ENCODE results near the gene SLC38A8. TPM values are rescaled to one million over a fixed set of nuclear protein-coding genes. Genes with fewer than 3 reads are reported as not detected.

Gene SLC38A8
- total RNA-seq, 1 donor from 2014 or later: not detected

DNA sequence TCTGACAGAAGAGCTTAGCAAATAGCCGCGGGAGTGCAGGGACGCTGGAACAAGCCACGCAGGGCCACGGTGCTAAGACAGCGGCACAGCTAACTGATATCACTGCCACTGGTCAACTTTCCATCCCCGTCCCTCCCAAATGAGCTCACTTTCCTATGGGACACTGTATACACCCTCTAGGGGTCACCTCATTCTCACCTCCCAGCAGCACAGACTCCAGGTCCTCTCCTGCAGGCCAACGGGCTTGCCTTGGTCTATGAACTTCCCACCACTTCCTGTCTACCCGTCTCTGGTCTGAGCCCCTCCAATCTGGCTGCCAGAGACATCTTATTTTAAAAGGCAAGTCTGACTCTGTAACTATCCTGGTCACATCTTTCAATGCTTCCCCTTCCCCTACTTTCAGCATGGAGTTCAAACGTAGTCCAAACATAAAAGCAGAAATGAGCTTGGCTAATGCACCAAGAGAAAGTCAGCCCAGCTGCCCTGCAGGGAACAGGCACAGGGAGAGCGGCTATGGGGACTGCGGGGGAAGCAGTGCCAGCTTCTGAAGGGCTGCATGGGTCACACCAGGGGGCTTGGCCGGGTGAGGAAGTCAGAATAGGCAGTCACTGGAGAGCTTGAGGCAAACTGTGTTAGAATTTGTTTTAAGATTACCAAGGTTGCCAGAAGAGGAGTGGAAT lies 26.3 kb upstream of the SLC38A8 start:
- no peak for DNase-seq

- DNase-seq: no peak
Measured at GRCh38 chr16:84068041-84068440, 25.4 kb upstream of the SLC38A8 start.

DNA sequence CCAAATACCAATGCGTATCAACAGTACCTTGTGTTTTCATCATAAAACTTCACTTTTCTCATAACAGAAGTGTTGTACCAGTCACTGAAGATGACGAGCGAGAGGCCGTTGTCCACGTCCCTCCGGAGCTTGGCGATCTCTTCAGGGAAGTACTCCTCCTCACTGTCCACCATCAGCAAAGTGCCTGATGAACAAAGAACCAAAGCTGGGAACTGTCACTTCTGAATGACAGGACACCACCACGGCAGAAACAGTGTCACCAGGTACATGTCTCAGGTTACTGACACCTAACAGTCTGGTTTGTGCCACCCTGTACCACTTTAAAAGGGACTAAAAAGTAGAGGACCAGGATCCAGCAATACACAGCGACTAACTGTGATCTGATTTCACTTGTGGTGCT lies 25.0 kb upstream of the SLC38A8 start:
- DNase-seq: no peak

DNA sequence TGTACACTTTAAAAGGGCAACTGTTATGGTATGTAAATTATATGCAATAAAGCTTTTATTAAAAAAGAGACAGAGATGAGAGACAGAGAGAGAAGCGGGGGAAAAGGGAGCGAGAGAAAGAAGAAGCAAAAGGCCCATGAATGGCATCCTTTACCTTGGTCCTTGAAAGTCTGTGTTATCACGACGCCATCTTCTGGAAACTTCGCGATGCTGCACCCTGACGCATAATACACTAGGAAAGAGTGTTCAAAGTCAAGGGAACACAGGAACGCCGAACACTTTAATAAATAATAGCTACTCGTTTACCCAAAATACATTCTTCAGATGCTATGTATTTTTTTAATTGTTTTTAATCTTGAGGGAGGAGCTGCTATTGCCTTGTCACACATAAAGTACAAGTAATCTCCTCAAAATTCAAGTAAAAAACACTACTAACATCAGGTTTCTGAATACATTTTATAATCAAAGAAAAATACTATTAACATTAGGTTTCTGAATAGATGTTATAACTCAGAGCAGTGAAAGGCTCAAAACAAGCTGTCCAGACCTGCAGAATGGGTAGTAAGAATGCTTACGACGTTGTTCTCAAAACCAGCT lies 23.0 kb upstream of the SLC38A8 start:
- DNase-seq: no peak

GRCh38 chr16:84063980-84064379 lies 21.4 kb upstream of the SLC38A8 start:
- DNase-seq: no peak

DNA sequence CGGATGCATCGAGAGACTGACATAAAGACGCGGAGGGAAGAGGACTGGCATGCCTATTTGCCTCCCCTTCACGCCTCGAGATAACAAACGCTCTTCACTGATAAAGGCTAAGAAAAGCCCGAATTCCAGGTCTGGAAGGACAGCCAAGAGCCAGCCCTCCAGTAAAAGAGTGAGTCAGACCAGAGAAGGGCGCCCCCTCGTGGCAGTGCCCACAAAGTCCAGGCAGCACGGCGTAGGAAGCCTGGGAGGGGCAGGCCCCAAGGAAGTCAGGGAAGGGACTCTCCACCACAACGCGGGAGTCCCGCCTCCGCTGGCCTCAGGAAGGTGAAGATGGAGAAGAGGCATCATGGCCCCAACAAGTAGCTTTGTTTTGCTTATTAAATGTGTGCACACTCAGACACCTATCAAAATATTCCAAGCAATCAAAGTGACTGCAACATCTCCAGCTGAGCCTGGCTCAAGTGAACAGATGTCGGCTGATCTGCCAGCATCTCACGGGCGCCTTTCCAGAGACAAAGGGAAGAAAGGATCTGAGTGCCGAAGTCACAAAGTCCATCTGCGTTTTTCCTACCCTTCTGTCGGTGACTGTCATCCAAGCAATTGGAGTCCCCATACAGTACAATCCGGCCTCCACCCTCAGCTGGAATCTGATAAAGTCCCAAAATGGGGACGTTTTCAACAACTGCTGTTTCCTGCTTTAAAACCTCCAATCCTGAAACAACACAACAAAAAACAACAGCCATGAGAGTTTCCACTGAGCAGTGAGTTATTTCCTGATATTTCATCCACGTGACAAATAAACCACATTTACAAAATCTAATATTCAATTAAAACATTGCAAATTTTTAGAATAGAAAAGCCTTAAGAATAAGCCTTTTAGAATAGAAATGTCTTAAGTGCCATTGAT lies 20.4 kb upstream of the SLC38A8 start:
- DNase-seq: peak; percentile 67

GRCh38 chr16:84061236-84061819 lies 18.7 kb upstream of the SLC38A8 start:
- no peak for DNase-seq

DNA sequence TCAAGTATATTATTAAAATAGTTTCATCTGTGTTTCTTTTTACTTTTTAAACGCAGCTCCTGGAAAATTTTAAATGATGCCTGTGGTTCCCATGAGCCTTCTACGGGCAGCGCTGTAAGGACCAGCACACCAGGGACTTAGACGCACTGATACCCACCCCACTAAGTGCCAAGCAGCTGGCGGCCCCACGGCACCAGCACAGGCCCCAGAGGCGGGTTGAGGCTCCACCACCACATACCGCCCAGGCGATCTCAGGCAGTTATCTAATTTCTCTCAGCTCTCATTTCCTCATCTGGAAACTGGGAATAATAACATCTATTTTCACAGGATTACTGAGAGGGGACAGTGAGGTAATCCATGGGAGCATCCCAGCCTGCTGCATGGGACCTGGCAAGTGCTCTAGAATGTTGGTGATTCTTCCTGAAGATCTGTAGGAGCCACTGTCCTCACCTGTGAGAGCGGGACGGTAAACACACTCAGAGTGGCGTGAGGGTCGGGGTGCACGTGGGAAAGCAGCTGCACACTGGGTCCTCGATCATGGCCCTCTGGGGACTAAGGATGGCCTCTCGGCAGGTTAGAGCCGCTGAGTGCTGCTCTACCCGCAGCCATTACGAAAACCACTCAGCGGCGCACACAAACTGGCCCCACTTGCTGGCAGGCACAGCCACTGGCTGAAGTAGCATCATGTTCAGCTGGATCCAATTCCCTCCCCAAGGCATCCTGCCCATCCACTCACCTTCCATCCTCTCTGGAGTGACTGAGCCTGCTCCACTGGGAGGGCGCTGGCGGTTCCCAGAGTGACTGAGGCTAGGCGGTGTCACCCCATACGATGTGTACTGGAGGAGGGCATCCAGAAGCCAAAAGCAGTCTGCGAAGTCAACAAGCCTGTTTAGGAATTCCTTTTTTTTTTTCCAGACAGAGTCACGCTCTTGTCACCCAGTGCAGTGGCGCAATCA lies 17.6 kb upstream of the SLC38A8 start:
- DNase-seq: no peak

DNA sequence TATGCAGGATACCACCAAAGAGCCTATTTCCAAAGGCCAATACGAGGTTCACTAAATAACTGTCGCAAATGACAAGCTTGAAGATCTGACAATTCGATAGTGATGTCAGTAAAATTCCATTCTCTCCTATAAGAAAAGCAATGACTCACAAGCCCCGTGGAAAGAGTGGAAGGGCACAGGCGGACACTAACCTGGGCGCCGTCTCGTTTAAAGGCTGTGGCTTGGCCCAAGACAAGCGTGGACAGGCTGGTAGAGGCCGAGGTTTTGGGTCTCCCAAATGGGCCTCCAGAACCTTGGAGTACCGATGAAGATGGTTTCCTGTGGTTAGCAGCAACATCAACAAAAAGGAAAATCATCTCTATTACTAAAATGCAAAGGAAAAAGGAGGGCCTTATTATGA lies 16.5 kb upstream of the SLC38A8 start:
- no peak for DNase-seq

DNA sequence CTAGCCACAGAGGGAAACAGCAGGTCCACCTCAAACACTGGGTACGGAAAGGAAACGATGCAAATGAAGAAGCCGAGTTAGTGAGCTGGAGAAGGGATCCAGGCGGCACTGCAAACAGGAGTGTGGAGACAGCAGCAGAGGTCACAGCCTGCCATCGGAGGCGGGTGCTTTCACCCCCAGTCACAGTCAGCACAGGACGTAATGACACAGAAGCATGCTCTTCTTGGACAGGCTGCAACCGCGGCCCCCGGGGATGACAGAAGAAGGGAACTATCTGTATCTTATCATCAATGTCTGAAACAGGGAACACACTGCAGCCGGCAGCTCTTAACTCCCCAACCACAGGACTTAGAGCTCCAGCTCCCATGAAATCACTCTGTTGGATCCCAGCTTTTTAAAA lies 16.1 kb upstream of the SLC38A8 start:
- no peak for DNase-seq

GRCh38 chr16:84058211-84058610 lies 15.6 kb upstream of the SLC38A8 start:
- DNase-seq: no peak

- DNase-seq: no peak
Measured at GRCh38 chr16:84056933-84057332, 14.3 kb upstream of the SLC38A8 start.

- DNase-seq: no peak
Measured at GRCh38 chr16:84055801-84056634, 13.4 kb upstream of the SLC38A8 start.

- DNase-seq: no peak
Measured at GRCh38 chr16:84055366-84055765, 12.8 kb upstream of the SLC38A8 start.

DNA sequence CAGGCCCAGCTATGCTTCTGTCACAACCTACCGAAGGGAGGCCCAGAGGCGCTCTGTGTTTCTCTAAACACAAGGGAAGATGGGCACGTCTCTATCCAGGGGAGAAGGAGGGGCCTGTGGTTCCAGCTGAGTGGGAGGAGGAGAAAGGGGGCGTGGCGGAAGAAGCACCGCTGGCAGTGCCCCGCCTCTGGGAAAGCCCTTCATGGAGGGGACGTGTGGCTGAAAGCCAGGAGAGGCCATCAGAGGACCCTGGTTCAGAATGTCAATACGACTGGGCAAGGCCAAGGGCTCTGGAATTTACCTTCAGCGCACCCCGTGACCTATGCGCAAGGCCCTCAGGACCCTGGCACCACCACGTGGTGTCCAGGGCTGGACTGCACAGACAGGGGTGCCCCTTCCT lies 12.3 kb upstream of the SLC38A8 start:
- no peak for DNase-seq

DNA sequence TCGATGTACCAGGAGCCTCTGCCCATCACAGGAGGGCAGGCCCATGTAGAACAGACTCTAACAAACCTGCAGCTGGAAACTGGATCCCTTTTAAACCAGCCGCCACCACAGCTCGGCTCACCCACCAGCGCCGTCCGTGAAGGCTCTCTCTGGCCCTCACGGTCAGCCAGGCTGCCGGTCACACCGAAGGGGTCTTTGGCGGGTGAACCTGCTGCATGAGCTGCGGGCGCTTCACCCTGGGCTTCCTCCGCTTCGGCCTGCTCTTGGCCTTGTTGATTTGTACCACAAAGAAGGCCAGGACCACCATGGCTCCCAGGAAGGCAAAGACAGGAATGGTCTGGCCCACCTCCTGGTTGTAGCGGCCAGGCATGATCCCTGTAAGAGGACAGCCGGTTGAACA lies 11.7 kb upstream of the SLC38A8 start:
- DNase-seq: no peak

- no peak for DNase-seq
Measured at GRCh38 chr16:84053237-84053636, 10.6 kb upstream of the SLC38A8 start.

GRCh38 chr16:84052071-84052622 lies 9.6 kb upstream of the SLC38A8 start:
- DNase-seq: no peak

GRCh38 chr16:84050316-84050715 lies 7.7 kb upstream of the SLC38A8 start:
- DNase-seq: no peak

GRCh38 chr16:84049403-84050060 lies 6.9 kb upstream of the SLC38A8 start:
- DNase-seq: no peak

All from occipital lobe (tissue), 2 donors.